ENCODE results near the gene SPAG7. TPM values are rescaled to one million over a fixed set of nuclear protein-coding genes. Genes with fewer than 3 reads are reported as not detected.
A peak's percentile ranks its signal among the peaks of the same experiment; 100 is the strongest.

Gene SPAG7
- polyA plus RNA-seq, 10 donors, result 78.8 to 113 (median 81.3) TPM

DNA sequence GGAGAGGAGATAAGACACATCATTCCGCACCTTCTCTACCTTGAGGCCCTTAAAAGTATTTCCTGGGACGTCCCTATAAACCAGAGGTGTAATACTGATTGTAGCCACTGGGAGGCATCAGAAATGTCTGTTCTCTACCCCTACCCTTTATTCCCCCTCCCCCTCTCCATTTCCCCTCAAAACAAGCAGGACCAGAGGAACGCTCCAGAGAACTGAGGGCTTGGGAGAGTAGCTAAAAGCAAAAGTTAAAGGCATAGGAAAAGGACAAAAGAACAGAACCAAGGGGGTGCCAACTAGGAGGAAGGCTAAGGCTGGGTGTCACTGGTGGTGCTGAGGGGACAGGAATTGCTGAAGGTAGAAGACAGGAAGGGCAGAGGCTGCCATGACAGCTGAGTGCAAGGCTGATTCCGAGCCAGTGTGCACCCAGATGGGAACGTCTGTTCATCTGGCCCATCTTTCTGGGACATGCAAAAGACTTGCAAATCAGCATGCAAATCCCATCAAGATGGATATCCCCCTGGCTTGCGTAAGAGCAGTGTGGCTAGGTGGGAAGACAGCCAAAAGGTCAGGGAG lies 13.1 kb upstream of the SPAG7 start:
- peak in 2 of 3 donors; percentile 66 to 80 for DNase-seq

DNA sequence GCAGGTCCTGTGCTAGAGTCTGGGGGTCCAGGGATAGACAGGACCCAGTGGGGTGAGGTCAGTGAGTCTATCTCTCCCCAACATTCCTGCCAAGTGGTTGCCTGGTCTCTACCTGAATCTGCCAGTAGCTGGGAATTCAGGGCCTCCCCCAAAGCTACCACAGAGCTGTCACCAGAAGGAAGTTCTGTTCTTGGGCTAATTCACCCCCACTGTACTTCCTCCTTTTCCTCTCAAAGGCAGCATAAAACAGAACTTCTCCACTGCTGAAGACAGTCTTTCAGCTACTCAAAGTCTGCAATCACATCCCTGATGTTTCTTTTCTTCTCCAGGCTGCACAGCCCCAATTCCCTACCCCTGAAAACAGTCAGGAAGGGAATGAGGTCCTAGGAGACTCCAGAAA lies 11.1 kb upstream of the SPAG7 start:
- no peak for DNase-seq

DNA sequence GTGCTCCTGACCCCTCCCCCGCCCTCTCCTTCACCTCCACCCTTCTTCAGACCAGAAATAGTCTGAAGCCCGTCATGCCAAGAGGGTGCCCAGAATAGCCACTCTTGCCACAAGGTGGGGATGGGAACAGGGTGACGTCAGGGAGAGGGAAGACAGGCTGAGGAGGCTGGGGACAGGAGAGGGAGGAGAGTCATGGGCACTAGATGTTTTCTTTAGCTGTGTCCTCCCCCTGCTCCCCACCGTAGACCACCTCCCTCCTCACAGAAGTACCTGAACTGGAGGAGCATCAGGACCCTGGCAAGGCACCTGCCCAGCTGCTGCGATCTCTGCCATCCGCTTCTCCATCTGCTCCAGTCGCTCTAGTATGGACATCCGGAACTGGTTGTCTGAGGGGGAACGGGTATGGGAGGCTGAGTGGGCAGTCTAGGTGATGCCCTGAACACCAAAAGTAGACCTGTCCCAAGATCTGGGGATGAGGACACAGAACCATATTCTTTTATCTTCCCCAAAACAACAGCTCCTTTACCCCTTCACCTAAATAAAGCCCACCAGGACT lies 6.6 kb upstream of the SPAG7 start:
- DNase-seq, result no peak

DNA sequence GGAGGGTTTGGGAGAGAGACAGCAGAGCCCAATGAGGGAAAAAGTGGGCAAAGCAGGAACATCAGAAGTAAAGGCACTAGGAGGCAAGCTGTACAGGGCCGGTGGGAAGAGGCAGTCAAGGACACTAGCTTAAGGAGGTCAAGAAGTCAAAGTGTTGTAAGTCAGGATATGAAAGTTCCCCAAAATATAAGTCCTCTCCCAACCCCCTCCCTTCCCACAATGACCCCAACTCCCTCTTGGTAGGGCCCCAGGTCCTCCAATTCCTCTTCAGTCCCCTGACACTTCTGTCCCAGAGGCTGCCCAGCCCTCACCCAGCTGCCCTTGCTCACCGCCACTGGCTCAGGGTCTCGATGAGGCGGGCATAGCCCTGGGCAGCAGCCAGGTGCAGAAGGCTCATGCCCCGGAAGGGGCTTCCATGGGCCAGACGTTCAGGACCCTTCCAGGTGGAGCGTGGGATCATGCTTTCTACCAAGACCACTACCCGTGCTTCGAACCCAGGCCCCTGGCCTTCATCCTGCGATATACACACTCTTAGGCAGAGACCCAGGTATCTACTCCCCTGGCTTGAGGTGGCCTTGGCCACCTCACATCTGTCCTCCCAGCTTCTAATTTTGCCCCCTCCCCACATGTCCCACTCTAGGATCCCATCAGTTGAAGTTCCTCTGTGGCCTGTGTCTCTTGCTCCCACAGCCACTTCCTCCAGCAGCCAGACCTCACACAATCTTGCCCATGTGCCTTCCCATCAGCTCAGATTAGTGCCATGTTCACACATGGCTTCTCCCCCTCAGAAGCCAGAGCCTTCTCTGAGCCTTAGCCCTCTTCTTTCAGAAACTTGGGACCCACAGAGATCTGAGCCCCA lies 5.9 kb upstream of the SPAG7 start:
- no peak for DNase-seq

DNA sequence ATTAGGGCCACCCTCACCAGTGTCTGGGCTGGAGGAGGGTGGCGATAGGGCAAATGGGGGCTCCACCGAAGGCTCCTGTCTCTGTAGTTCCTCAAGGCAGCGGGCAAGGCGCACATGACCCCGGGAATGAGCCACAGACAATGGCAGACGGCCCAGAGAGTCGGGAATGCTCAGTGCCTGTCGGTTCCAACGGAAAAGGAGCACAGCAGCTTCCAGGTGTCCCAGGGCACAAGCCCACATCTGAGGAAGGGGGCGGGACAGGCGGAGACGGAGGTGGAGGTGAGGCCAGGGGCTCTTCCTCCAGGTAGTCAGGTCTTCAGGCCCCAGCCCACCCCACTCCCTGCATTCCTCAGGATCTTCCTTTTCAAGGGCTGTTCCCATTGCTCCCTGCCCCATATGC lies 5.1 kb upstream of the SPAG7 start:
- DNase-seq, result no peak

DNA sequence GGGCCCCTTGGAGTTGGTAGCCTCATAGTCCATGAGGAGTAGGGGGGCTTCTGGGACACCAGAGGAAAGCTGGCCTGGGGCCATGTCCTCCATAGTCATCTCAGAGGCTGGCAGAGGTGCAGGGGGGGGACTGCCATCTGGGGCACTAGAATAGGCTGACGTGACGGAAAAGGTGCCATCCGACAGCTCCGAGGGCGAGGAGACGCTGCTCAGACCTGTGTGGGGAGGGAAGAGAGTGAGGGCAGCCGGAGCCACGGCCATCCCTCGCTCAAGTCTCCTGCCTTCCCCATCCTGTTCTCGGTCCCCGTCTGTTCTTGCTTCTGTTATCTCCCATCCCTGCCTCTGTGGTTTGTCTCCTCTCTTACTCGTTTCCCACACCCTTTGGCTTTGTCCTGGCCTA lies 4.7 kb upstream of the SPAG7 start:
- no peak for DNase-seq

DNA sequence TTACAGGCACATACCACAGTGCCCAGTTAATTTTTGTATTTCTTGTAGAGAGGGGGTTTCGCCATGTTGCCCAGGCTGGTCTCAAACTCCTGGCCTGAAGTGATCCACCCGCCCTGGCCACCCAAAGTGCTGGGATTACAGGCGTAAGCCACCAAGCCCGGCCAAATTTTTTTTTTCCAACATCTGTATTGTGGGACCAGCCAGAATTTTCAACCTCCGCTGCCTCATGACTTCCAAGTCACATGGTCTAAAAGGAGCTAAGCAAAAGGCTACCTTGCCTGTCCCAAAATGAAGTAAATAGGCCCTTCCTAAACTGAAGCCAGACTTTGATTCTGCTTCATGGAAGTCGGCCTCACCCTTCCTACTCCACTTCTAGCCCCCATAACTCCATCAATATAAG lies 4.2 kb upstream of the SPAG7 start:
- DNase-seq, result no peak

DNA sequence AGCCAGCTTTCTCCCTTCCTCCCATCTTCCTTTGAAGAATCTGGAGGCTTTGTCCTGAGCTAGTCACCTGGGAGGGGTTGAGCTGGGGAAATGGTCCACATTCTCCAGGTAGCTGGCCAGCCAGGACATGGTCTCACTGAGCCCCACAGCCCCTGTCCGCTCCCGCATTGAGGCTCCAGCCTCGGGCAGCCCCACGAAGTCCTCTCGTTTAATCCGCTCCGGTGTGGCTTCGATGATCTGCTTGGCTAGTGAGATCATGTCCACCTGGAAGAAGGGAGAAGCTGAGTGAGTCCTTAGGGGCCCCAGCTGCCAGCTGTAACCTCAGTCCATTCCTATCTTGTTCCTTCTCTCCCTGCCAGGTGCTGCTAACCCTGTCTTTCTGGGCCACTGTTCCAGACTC lies 2.7 kb upstream of the SPAG7 start:
- no peak for DNase-seq

DNA sequence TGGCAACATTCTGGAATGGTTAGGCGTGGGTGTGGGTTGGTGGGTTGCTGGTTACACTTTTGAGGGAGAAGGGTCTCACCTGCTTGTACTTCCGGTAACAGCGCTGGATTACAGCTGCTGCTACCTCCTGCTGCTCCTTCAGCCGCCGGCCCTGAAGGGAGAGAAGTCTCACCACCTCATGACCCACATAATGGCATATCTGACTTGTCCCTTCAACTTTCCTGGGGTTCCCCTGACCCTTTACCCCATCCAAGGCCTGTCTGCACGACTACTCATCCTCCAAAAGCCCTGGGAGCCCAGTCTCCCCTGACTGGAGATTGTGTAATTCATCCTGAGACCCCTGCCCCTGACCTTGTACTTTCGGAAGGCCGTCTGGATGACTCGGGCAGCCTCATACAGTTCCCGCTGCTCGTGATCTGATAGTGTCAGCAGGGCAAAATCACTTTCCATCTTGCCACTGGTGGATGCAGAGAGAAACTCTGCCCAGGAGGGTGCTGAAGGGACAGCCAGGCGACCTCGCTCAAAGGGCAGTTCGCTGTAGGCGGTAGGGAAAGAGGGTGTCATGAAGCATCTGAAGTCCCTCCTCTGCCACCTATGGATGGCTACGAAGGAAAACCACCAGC lies 2.0 kb upstream of the SPAG7 start:
- no peak for DNase-seq

DNA sequence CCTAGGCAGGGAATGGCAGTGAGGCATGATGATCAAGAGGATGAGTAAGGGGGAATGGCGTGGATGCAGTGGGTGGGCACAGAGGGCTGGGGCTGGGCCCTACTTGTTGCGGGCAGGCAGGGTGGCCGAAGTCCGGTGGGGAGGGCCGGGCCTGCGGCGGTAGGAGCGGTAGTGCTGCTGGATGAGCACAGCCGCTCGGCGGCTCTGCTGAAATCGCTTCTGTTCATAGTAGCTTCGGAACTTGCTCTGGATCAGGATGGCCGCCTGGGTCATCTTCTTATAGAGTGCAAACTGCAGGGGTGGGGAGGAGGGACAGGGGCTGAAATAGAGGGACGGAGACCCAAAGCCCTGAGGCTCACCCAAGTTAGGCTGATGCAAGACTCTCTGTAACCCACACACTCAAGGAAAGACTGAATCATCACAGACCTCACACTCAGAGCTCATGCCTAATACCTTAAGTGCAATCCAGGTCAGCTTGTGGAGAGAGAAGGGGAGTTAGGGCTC lies 1.5 kb upstream of the SPAG7 start:
- peak in 2 of 3 donors; percentile 44 to 88 for DNase-seq

DNA sequence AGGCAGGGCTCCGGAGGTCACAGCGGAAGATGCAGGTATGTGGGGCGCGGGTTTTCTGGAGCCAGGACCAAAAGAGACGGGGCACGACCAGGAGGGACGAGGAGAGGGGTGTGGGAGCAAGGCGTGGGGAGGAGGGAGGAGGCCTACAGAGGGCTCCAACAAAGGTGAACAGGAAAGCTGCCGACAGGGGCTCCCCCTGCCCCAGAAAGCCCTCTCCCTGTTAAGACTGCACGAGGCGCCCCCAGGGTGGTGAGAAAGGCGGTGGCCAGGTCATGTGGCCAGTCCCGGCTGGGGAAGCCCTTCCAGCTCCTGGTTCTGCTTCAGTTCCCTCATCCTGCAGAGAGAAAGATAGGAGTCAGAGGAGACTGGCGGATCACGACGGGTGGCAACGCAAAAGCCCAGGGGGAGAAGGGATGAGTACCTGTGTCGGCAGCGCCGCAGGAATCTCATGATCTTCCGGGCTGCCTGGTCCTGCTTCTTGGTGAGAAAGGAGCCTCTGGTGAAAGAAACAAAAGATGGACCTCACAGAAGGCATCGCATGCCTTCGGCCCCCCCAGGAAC lies 949 bp upstream of the SPAG7 start:
- DNase-seq, result peak in 1 of 3 donors; percentile 60

DNA sequence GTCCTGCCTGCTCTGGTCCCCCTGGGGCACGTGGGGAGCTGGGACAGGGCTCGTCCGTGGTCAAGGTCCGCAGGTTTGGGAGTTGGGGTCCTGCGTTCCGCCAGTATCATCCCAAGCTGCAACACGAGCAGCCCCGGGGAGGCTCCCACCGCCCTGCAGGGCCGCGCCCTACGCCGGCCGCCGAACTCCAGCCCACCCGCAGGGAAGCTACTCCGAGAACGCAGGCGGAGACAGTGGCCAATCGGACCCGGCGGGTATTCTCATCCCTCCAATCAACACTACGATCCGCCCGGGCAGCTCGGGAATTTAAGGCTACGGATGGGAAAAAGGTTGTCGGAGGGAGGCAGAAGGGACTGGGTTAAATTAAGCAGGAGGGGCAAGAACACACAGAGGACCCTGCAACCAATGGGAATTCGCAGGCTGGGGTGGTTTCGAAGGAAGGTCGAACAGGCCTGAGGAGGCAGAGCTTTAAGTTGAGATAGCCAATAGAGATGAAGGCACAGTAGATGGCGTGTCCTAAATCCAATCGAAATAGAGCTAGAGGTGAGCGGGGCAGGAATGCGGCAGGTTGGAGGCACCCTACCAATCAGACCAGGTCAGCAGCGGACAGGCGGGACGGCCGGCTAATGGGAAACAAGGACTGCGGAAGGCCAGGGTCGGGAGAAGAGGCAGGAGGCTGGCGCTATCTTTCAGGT lies 626 bp downstream of the SPAG7 start:
- DNase-seq, result peak; percentile 98 to 100 (median 100)

DNA sequence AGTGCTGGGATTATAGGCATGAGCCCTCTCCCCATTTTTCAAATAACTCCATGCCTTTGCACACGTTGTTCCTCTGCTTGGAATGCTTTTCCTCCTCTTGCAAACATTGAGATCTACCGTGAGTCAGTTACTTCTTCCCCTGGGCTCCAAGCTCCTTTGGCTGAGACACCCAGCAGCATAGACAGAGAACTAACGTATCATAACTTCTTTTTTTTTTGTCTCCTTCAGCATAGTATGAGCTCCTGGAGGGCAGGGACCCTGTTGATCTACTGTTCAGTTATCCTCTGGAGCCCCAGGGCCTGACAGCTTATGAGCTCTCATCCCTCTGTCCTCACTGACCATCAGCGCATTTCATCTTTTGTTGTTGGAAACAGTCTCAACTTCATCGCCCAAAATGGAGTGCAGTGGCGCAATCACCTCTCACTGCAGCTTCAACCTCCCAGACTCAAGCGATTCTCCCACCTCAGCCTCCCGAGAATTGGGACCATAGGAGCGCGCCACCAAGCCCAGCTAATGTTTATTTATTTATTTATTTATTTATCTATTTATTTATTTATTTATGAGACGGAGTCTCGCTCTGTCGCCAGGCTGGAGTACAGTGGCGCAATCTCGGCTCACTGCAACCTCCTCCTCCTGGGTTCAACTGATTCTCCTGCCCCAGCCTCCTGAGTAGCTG lies 2.2 kb downstream of the SPAG7 start:
- DNase-seq, result no peak

DNA sequence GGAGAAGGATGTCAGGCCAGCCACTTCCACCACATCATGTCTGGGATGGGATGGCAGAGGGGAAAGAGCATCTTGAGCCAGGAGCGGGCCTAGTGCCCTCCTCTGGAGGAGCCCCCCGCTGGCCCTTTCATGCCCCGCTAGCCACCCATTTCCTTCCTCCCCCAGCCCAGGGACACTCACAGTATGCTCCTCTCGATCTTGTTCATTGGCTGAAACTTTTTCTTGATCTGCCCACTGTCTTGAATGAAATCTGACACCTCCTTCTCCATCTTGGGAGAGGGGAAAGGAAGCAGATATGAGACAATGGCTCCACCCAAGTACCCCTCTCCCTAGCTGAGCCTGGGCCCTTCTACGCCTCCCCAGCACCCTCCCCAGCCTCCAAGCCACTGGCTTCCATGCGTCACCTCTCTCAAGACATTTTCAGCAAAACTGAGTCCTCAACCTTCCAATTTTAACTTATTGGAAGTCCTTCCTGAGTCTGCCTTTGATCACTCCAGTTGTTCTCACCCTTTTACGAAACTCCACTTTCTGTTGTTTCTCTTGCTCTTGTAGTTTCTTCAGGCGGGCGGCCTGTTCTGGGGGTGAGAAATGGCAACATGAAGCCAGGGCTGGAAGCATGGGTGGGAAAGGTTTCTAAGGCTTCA lies 7.2 kb downstream of the SPAG7 start:
- DNase-seq, result no peak

DNA sequence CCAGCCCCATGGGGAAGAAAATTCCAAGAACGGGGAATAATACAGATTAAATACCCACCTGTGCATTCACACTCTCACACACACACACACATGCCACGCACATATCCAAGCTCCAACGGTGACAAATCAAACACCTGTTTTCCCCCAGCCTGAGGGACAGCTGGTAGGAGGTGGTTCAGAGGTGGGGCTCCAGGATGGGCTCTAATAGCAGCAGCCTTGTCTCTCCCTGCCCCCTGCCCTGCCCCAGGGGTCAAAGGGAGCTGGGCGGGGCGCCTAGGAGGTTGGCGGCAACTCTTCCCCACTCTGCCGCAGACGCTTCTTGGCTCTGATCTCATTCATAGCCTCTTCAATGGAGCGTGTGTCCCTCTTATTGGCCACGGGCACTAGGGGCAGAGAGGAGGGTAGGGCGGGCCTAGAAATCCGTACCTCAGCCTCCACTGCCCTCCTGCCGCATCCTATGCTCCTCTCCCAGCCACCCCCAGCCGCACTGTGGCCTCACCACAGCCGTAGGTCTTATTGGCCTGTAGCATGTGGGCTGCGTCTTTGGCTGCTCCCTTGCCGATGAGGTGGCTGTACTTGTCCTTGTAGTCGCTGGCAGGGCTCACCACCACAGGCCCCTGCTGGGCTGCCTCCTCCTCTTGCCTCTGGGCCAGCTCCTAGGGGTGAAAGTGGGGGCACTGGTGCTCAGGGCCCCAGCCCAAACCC lies 8.2 kb downstream of the SPAG7 start:
- DNase-seq, result no peak

DNA sequence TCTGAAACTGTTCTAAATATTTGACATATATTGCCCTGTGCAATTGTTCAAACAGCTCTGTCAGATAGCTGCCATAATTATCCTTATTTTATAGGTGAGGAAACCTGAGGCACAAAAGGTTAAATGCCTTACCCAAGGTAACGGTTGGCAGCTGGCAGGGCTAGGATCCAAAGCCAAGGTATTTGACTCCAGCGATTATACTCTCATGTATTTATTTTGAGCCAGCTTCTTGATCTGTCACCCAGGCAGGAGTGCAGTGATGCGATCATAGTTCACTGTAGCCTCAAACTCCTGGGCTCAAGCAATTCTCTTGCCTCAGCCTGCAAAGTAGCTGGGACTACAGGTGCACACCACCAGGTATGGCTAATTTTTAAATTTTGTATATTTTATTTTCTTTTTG lies 9.5 kb downstream of the SPAG7 start:
- no peak for DNase-seq

DNA sequence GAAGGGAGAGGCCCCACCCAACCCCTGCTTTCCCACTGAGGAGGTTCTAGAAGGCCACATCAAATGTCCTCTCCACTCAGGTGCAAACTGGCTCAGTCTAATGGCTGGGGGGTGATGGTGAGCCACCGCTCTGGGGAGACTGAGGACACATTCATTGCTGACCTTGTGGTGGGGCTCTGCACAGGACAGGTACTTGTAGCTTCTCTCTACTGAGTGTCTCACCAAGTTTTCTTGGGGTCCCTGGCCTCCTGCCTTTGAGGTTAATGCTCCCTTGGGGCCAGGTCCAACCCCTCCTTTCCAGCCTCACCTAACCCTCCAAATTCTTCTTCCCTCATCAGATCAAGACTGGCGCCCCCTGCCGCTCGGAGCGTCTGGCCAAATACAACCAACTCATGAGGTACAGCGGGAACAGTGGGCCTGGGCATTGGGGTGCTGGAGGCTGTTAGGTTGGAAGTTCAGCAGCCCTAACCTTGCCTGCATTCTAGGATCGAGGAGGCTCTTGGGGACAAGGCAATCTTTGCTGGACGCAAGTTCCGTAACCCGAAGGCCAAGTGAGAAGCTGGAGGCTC lies 11.0 kb downstream of the SPAG7 start:
- no peak for DNase-seq

DNA sequence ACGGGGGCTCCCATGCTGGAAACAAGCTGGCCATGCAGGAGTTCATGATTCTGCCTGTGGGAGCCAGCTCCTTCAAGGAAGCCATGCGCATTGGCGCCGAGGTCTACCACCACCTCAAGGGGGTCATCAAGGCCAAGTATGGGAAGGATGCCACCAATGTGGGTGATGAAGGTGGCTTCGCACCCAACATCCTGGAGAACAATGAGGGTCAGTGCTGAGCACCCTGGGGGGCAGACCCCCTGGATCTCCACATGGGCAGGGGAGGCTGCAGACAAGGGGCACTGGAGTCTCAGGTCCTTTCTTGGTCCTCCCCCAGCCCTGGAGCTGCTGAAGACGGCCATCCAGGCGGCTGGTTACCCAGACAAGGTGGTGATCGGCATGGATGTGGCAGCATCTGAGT lies 12.5 kb downstream of the SPAG7 start:
- no peak for DNase-seq

DNA sequence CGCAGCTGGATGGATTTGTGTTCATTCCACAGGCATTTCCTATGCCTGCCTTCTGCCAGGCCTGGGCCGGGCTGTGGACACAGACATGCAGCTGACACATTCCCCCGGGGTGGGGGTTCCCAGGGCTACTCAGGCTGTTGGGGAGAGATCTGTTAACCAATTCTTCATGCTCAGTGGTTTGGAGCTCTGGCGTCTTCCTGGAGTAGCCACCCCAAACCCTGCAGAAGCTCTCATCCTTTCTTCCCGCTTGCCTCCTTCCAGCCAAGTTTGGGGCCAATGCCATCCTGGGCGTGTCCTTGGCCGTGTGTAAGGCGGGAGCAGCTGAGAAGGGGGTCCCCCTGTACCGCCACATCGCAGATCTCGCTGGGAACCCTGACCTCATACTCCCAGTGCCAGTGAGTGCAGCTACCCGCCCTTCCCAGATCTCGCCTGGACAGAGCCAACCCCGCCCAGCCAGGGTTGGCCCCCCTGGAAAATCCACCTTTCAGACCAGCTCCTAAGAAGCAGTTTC lies 14.1 kb downstream of the SPAG7 start:
- peak in 2 of 3 donors; percentile 37 to 58 for DNase-seq
